ENCODE measurements around the gene WDR45B. TPM values are rescaled to one million over a fixed set of nuclear protein-coding genes. Genes with fewer than 3 reads are reported as not detected.
"Not testable (repeated sequence)": the region's sequence is repeated elsewhere in the genome, so short reads cannot be mapped to it uniquely, and the experiment has no call there.

WDR45B gene
- total RNA-seq, 1 experiment from 2014 or later = 102 TPM

DNA sequence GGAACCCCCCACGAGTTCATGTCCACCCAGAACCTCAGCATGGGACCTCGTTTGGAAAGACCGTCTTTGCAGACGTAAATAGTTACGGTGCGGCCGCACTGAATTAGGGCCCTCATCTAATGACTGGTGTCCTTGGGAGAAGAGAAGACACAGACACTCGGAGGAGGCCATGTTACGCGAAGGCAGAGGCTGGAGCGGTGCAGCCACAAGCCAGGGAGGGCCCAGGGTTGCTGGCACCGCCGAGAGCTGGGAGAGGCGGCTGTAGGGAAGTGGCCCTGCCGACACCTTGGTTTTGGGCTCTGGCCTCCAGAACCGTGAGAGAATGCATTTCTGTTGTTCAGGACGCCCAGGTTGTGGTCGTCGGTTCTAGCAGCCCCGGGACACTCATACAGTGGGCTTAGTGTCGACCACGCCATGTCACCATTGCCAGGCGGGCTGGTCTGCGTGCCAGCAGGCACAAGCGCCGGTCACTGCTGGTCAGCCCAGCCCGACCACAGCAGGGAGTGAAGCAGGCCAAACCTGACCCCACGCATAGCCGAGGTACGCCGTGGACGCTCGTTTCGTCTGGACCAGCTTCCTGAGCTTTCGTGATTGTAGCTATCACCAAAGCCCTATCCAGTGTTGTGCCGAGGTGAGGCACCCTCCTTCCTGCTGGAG lies 10.7 kb upstream of the WDR45B start:
- DNase-seq (ENCODE audit: extremely low read depth, low read depth) = no peak

DNA sequence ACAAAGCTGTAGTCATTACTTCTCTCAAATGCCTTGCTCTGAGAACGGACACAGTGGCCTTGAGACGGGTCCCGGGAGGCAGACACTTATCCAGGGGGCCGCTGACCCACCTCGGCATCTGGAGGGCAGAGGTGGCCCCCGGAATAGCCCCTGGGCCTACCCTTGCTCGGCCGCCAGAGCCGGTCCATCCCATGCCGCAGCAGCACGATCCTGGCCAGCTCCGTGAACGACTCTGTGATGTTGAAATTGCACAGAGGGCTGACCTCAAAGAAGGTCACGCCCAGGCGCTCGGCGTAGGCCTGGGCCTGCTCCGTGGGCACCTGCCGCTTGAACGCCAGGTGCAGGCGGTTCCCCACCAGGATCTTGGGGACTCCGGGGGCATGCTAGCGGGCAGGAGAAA lies 10.1 kb upstream of the WDR45B start:
- DNase-seq (ENCODE audit: extremely low read depth, low read depth) = no peak

DNA sequence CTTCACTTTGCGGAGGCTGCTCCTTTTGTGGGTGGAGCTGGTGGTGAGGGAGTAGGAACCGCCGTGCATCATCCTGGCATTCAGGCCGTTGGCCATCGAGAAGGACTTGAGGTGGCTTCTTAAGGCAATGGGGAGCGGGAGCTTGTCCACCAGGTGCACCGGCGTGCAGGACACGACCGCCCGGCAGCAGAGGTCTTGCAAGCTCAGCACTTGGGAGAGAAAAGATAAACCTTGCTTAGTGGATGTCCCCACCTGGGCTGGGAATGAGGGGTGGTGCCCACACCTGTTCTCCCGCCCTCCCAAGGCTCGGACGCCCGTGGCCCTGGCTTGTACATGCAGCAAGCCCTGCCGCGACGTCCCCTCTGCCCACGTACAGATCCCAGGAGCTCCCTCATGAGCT lies 9.7 kb upstream of the WDR45B start:
- DNase-seq (ENCODE audit: extremely low read depth, low read depth) = no peak

DNA sequence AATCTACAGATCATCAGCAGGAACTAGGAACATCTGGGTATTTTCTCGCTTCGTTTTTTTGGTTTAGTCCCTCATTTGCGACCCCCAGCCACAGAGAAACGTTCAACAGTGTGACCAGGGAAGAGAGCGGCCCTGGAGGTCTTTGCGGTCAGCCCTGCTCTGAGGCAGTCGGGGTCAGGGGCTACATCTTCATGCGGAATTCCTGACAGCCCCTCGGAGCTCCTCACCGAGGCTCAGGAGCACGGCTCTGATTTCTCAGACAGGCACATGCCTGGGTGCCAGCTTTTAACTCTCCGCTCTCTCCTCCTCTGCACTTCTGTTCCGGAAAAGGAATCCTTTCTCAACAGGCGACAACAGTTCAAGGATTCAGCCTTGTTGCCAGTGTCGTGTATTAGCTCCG lies 8.0 kb upstream of the WDR45B start:
- no peak for DNase-seq (ENCODE audit: extremely low read depth, low read depth)

DNA sequence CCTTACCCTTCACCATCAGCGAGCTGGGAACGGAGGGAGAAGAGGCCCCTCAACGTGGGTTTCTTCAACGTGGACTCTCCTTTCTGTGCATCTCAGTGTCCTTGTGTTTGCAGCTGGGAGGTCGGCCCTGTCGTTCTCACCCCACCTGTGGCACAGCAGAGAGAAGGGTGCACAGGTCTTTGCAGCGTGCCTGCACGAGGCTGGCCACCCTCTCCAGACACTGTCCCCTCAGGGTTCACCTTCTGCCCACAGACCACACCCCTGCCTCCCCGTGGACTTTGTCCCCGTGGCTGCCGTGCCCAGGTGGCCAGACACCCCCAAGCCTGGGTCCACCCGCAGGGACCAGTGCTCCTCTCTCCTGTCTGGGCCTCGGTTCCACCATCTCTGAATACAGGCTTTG lies 7.3 kb upstream of the WDR45B start:
- no peak for DNase-seq (ENCODE audit: extremely low read depth, low read depth)

DNA sequence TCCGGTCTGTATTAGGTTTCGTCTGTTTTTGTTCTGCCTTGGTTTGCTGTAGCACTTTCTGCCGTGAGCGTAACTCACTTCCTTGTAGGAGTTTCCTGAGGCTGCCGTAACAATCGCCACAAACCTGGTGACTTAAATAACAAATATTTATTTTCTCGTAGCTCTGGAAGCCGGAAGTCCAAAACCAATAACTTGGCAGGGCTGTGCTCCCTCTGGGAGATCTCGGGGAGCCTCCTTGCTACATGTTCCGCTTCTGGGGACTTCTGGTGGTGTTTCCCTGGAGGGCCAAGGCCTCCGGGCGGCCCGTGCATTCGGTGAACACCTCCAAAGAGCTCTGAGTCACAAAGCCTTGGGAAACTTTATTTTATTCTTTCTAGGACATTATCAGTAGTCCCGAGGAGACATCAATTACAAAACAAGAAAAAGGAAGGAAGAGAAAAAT lies 6.8 kb upstream of the WDR45B start:
- DNase-seq (ENCODE audit: extremely low read depth, low read depth) = no peak

DNA sequence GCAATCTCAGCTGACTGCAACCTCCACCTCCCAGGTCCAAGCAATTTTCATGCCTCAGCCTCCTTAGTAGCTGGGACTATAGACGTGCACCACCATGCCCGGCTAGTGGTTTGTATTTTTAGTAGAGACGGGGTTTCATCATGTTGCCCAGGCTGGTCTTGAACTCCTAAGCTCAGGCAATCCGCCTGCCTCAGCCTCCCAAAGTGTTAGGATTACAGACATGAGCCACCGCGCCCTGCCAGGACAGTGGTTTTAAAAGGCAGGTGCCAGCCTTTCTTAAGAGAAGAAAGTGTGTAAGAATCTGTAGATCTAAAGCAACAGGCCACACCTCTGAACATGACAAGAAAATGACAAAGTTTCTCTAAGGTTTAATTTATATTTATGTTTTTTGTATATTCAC lies 6.4 kb upstream of the WDR45B start:
- DNase-seq (ENCODE audit: extremely low read depth, low read depth) = not testable (repeated sequence)

DNA sequence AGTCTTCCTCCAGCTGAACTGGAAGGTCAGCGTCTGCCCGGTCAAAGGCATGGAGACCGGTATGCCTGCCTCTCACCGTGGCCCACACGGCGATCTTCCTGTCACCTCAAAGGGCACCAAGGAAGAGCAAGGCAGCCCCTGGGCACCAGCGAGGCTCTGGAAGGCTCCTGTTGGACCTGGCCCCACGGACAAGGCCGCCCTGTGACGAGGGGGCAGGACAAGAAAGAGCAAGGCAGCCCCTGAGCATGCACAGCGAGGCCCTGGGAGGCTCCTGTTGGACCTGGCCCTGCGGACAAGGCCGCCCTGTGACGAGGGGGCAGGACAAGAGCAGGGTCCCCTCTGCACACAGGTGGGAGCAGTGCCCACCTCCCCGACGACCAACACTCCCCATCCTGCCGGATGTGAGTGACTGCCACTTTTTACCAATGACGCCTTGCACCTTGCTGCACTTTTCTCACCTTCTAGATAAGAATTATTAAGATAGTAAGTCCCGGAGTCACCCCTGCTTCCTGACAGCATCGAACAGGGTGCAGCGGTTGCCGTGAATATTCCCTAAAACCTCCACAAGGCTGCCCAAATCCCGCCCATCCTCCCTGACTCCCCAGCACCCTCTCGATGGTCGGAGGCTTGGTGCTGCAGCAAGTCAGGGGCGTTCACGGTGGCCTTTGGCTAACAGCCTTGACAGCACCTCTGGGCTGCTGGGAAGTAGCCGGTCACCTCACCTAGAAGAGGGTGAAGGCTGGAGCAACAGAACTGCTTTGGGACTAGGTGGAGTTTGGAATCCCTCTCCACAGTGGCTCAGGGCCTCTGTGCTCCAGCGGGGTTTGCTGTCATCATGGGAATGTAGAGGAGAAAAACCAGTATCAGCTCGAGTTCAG lies 5.6 kb upstream of the WDR45B start:
- no peak for DNase-seq (ENCODE audit: extremely low read depth, low read depth)

DNA sequence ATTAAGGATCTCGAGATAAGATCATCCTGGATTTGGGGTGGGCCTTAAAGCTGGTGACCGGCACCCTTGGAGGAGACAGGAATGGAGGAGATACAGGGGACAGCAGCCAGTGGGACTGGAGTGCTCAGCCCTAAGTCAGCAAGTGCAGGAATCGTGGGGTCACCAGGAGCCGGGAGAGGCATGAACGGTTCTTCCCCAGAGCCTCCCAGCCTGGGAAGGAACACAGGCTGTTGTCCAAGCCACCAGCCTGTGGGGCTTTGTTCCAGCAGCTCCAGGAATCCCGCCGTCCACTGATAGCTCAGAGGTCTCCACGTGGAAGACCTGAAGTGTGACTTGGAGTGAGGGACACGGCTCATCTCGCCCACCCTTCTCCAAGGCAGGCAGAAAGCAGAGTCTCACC lies 2.5 kb upstream of the WDR45B start:
- DNase-seq (ENCODE audit: extremely low read depth, low read depth) = no peak

DNA sequence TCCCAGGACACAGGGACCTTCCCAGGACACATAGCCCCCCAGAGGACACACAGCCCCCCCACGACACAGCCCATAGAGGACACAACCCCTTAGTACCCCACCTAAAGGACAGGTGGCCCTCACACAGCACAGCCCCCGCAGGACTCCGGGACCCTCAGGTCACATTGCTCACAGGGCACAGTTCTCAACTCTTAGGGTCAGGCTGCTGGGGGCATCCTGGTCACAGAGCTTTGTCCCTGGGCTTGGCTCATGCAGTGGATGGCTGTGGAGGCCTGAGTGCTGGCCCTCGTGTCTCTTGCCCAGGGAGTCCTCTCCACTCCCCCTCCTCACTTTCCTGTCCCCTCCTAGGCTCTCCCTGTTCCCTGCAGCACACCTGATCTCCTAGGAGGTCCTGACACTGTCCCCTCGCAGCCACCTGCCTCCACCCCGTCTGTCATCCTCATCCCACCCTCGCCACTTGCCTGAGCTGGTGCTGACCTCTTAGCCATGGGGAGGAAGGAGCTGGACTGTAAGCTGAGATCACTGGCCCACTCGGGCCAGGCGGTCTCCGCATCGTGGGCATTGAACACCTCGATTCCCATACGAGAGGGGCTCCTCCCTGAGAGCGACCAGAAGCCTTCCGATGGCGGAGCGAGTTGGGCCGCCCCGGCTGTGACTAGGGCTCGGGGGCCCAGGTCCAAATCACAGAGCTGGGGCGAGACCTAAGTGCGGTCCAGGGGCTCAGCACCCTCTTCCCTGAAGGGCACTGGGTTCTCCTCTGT lies 1.4 kb upstream of the WDR45B start:
- no peak for DNase-seq (ENCODE audit: extremely low read depth, low read depth)

DNA sequence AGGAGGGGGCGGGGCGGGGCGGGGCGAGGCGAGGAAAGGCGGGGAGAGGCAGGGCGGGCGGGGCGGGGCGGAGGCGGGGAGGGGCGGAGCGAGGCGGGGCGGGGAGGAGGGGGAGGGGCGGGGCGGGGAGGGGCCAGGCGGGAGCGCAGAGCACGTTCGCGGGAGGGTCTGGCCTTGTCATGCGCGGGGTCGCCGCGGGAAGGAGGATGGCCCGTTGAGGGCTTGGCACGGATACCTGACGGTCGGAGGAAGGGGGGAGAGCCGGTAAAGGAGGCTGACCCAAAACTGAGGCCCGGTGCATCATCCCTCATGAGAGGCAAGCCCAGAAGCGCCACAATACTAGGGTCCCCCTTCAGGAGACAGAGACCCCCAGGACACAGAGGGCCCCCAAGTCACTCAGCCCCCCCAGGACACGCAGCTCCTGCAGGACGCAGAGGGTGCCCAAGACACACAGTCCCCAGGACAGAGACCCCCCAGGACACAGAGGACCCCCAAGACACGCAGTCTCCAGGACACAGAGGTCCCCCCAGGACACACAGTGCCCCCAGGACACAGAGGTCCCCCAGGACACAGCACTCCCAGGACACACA lies 593 bp upstream of the WDR45B start:
- DNase-seq (ENCODE audit: extremely low read depth, low read depth) = no peak

DNA sequence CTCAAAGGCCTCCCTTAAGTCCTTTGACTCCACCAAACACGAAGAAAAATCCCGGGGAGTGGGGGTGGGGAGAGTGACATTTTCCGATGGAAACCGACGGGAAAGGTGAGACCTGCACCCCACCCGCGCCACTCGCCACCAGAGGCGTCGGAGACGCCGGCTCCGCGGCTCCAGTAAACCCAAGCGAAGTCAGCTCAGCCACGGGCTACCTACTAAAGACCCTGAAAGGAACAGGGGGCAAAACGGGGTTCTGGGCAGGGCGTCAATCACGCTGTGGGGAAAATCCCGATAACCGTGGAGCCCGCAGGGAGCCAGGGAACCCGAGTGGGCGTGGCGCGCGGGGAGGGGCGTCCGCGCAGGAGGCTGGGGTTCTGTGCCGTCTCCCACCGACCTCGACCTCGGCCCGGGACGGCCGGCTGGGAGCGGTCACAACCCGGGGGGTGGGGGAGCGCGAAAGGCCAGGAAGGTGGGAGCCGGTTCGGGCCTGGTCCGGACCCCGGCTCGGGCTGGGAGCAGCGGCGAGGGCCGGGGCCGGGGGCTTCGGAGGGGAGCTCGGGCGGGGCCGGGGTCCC lies 565 bp downstream of the WDR45B start:
- DNase-seq (ENCODE audit: extremely low read depth, low read depth) = no peak

DNA sequence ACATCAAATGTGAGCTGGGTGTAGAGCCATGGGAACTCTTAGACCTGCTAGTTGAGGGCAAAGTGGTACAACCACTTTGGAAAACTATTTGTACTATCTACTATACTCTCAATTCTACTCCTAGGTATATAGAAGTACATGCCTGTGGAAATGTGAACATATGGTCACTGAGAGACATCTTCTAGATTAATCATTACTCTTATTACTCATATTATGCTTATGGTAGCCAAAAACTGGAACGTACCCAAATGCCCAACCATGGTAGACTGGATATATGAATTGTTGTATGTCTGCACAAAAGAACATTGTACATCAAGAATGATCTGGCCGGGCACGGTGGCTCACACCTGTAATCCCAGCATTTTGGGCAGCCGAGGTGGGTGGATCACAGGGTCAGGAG lies 2.7 kb downstream of the WDR45B start:
- DNase-seq (ENCODE audit: extremely low read depth, low read depth) = no peak

DNA sequence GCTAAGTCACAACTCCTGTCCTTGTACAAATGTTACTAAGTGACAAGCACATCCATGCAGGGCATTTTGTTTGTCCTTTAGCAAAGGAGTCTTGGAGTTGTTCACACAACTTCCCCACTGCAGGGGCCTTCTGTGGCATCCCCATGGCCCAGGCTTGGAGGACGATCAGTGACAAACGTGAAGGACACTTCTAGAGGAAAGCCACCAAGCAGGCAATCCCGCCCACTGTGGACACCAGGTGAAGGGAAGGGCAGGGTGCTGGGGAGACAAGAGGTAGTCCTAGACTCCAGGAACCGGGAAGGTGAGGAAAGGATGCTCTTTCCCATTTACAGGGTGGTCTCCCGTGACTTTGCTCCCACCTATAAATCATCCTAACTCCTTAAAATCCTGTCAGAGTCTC lies 4.1 kb downstream of the WDR45B start:
- no peak for DNase-seq (ENCODE audit: extremely low read depth, low read depth)

DNA sequence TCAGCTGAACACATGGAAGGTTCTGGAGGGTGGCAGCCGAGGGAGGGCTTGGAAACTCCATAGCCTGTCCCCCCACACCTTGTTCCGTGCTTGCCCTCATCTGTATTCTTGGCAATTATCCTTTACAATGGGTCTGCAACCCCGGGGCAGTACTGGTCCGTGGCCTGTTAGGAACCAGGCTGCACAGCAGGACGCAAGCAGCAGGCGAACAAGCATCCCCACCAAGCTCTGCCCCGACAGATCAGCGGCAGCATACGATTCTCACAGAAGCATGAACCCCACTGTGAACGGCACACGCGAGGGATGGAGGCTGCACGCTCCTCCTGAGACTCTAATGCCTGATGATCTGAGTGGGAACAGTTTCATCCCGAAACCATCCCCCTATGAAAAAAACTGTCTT lies 6.2 kb downstream of the WDR45B start:
- no peak for DNase-seq (ENCODE audit: extremely low read depth, low read depth)

DNA sequence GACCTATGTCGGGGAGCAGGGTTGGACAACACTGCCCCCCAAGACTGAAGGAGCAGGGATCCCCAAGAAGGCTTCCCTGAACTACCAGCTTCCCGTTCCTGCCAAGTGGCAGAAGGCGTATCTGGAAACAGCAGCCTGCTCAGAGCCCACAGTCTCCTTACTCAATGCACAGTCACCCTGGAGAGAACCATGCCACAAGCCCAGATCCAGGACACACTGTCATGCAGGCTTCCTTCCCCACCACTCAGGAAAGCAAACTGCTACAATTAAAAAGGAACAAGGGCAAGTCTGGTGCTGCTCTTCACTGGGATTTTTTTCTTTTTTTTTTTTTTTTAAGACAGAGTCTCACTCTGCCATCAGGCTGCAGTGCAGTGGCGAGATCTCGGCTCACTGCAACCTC lies 8.2 kb downstream of the WDR45B start:
- no peak for DNase-seq (ENCODE audit: extremely low read depth, low read depth)

DNA sequence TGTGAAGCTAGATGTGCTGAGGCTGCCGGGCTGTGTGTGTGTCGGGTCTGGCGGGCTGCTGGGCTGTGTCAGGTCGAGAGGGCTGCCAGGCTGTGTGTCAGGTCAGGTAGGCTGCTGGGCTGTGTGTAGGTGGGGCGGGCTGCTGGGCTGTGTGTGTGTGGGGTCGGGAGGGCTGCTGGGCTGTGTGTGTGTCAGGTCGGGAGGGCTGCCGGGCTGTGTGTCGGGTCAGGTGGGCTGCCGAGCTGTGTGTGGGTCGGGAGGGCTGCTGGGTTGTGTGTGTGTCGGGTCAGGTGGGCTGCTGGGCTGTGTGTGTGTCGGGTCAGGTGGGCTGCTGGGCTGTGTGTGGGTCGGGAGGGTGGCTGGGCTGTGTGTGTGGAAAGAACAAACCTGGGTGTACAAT lies 8.6 kb downstream of the WDR45B start:
- DNase-seq (ENCODE audit: extremely low read depth, low read depth) = no peak

DNA sequence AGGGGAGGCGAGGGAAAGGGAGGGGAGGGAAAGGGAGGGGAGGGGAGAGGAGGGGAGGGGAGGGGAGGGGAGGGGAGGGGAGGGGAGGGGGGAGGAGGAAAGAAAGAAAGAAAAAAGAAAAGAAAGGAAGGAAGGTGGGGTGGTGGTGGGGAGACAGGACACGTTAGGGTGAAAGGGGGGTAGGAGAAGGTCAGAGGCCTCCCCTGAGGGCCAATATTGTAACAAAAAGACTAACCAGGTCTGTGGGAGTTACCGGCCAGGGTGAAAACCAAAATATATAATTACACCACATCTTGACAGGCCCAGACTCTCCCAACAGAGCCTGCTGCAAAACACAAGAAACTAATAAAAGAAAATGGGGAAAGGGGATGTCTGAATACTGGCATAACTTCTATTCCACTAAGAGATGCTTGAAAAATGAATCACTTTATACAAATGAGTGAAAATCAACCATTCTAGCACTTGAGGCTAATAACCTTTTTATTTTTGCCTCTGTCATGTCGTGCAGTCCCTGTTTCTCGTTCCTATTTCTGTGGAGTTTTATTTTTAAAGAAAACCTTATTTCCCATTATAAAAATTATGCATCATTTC lies 10.0 kb downstream of the WDR45B start:
- no peak for DNase-seq (ENCODE audit: extremely low read depth, low read depth)

DNA sequence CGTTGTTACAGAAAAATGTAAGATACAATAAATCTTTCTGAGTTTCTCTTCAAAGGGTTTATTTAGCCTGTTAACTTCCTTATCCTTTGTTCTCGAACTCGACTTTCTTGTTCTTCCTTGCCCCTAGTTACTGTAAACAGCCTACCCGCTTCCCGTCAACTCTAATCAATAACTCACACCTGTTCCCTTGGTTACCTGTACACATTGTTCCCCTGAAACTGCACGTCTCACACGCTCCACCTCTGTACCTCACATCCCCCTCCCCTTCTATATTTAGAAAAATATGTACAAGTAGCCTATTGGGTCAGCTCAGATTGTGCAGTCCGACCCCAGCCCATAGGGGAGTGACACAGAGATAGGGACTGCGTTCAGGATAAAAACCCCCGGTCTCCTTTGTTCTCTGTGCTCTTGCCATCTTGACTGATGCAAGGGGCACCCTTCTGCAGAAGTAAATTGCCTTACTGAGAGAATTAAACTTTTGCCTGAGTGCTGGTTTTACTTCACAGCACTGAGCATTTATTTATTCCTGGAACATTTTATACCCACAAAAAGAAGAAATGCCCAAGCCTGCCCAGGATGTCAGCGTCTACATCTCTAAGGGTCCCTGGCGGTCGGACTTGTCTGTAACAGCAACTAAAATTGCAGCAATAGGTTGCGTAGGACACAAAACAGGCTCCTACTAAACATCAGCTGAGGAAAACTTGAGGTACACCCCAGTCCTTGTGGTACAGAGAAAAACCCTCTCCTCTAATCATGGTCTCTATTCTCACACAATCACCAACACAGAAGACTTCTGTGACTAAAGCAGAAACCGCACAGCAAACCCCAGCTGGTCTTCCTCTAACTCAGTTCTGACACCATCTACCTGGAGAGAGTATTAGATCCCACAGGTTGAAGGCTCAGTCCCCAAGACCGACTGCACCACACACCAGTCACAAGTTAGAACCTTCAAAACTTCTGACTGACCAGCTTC lies 11.3 kb downstream of the WDR45B start:
- no peak for DNase-seq (ENCODE audit: extremely low read depth, low read depth)

Data from NCI-H460 (cell line).